Activated CD8-positive, alpha-beta memory T cell treated with anti-CD3 and anti-CD28 coated beads, Interleukin-2, amount 50 U/mL, for 24 hours (primary cell): ENCODE results near the gene ACTL10.

Experiments
- DNase-seq: peaks from one replicate; pipeline ENCODE4 v3.0.0-alpha.2; 2020; ENCODE audit errors: extremely low read depth

The ACTL10 gene

GRCh38 chr20:33649201-33649681, 17.5 kb upstream of the ACTL10 start:
- DNase-seq = no peak

DNA sequence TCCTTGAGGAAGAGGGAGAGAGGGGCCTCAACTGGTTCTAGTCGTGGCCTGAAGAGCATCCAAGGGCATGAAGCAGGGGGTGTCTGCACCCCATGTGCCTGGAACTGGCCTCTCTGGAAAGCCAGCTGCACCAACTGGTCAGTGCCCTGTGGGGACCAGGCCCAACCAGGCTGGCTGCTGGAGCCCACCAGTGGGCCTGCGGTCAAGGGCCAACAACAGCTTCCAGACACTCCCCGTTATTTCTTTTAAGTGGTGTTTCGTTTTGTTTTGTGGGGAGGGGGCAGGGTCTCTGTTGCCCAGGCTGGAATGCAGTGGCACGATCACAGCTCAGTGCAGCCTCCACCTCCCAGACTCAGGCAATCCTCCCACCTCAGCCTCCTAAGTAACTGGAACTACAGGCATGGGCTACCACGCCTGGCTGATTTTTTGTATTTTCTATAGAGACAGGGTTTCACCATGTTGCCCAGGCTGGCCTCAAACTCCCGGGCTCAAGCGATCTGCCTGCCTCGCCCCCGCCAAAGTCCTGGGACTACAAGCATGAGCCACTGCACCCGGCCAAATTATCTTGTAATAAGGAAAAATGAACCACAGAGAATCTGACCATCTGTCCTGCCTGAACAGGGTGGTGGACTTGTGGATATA, 16.5 kb upstream of the ACTL10 start:
- DNase-seq = no peak

- DNase-seq = no peak
Observed at GRCh38 chr20:33650753-33651561, 15.8 kb upstream of the ACTL10 start.

DNA sequence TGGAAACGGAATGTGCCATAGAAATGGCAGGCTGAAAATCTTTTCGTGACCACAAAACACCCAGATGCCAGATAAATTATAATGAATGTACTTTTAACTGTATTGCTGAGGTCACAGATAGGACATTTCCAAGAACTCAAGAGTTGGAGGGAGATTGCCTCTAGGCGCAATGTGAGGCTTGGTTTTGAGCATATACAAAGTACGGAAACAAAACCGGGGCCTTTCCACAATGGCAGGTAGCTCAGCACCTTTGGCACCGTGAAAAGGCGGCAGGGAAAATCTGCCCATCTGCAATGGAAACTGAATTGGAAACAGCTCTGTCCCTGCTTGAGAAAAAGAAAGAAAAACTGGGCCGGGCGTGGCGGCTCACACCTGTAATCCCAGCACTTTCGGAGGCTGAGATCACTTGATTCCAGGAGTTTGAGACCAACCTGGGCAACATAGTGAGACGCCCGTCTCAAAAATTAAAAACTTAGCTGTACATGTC, 15.1 kb upstream of the ACTL10 start:
- no peak for DNase-seq

- DNase-seq = no peak
Observed at GRCh38 chr20:33653218-33653899, 13.4 kb upstream of the ACTL10 start.

- DNase-seq = no peak
Observed at GRCh38 chr20:33653900-33654596, 12.7 kb upstream of the ACTL10 start.

GRCh38 chr20:33654680-33655161, 12.0 kb upstream of the ACTL10 start:
- DNase-seq = no peak

- DNase-seq = no peak
Observed at GRCh38 chr20:33655164-33655563, 11.6 kb upstream of the ACTL10 start.

DNA sequence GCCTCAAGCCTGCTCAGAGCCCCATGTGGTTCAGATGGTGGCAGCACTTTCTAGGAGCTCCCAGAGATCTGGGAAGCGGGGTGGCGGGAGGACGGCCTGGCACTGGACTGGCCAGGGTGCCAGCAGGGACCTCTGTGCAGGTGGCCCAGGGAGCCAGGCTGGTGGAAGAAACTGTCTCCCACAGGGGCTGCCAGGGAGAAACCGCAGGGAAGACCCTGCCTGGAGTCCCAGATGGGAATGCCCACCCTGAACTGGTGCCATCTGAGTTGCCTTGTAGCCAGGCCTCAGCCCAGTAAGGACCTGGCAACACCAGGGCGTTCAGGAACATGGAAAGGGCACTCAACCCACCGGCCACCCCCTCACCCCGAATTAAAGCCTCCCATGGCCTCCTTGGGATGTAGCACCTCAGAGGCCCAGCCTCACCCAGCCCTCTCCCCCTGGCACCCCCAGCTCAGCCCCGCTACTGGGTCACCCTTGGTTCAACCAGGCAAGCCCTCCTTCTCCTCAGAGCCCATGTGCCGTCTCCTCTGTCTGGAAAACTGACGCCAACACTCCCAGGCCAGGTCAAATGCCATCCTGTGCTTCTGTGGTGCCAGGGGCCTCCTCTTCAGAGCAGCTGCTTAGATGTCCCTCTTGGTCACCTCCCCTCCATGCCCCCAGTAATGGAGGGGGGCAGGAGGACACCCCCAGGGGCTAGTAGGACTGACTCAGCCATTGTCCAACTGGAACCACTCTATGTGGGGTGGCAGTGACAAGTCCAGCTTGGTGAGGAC, 10.5 kb upstream of the ACTL10 start:
- DNase-seq = no peak

DNA sequence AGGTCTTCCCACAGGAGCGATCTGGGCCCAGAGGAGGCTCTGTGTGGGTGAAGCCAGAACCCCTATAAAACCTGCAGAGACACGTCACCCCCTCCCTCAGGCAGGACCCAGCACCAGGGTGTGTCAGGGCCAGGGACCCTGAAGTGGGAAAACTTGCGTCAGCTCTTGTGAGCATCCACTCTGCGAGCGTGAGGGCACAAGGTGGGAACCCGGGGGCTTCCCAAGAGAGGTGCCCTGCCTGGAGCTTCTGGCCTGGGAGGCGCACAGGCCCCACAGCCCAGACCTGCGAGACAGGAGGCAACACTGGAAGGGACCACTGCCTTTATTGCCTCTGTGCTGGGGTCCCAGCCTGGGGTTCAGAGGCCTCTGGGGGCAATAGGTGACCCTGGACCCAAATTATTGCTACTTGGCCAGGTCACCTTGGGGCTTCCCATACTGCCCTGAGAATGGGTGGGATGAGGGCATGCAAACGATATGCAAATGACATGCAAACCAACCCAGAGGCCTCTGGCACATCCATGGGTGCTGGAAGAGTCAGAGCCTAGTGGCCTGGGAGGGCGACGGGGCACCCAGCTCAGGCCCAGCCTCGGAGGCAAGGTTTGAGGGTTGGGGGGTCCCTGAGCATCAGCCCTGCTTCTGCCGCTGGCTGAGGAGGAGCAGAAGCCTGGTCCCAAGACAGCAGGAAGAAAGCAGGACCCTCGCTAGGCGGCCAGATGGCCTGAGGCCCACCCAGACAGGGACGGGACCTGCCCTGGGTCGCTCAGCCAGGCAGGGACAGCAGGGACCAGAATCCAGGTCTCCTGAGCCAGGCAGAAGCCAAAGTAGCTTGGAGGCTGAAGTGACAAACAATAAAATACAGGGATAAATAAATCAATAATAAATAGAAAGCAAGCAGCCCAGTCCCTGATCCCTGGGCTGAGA, 9.7 kb upstream of the ACTL10 start:
- no peak for DNase-seq

GRCh38 chr20:33657704-33658095, 9.0 kb upstream of the ACTL10 start:
- no peak for DNase-seq

GRCh38 chr20:33658510-33658909, 8.2 kb upstream of the ACTL10 start:
- no peak for DNase-seq

GRCh38 chr20:33658929-33659328, 7.8 kb upstream of the ACTL10 start:
- no peak for DNase-seq

DNA sequence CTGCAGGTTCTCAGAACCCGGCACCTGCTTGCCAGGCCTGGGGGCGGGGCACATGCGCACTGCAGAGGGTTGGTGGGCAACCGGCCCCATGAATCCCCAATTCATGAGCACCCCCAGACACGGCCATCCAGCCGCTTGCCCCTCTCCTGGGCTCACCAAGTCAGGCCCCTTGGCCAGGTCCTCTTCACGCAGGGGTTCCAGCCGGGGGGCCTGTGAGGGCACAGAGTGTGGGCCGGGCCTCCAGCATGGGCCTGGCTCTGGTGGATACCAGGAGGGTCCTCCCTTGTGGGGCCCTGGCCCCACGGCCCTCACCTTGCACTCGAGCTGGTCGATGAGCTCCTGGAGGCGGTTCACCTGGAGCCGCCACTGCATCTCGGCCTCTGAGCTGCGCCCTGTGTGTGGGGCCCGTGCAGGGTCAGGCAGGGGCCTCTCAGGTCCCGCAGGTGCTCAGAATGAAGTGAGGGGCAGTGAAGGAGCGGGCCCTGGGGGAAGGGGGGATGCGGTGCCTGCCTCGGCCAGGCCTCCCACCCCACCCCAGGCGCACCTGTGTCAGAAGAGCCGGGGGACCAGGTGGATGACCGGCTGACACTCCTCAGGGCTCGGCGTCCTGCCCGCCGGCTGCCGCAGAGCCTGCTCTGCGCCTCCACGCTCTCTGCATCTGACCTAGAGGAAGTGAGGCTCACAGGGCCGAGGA, 7.3 kb upstream of the ACTL10 start:
- DNase-seq = no peak

- DNase-seq = no peak
Observed at GRCh38 chr20:33660035-33660684, 6.6 kb upstream of the ACTL10 start.

- no peak for DNase-seq
Observed at GRCh38 chr20:33660685-33661058, 6.1 kb upstream of the ACTL10 start.

GRCh38 chr20:33662172-33662571, 4.6 kb upstream of the ACTL10 start, which contains the start of gene C20orf144:
Gene C20orf144 (plus strand): TSS chr20:33662327. CDS start chr20:33662346, 19 bp downstream.
- DNase-seq = no peak
